Activated naive CD4-positive, alpha-beta T cell treated with anti-CD3 and anti-CD28 coated beads for 36 hours (primary cell): Measurements from ENCODE around the gene PRDM7. TPM values are rescaled to one million over a fixed set of nuclear protein-coding genes. Genes with fewer than 3 reads are reported as not detected.
A peak's percentile ranks its signal among the peaks of the same experiment; 100 is the strongest.
"Not testable (repeated sequence)": the region's sequence is repeated elsewhere in the genome, so short reads cannot be mapped to it uniquely, and the experiment has no call there.

Source experiments
- CTCF ChIA-PET: fragments of 350-600 bp; sonication (Branson Sonifier 250); formaldehyde crosslinking; loops from one replicate; lab custom pipeline; 2021; ENCODE audit warnings: antibody characterized with exemption; lab: Charles Lee
- DNase-seq: peaks from one replicate; pipeline ENCODE4 v3.0.0-alpha.2; 2020
- H3K27ac Mint-ChIP-seq: one replicate; pipeline ENCODE4 v1.8.0; 2021; ENCODE audit warnings: mild to moderate bottlenecking, mixed read lengths
- H3K27me3 Mint-ChIP-seq: one replicate; pipeline ENCODE4 v1.8.0; 2021; ENCODE audit warnings: low read depth, mixed read lengths
- H3K36me3 Mint-ChIP-seq: one replicate; pipeline ENCODE4 v1.8.0; 2021; ENCODE audit warnings: low read depth, mixed read lengths
- H3K4me1 Mint-ChIP-seq: one replicate; pipeline ENCODE4 v1.8.0; 2021; ENCODE audit warnings: low read depth, mixed read lengths
- H3K4me3 Mint-ChIP-seq: one replicate; pipeline ENCODE4 v1.8.0; 2021; ENCODE audit warnings: mild to moderate bottlenecking, moderate library complexity, mixed read lengths
- H3K9me3 Mint-ChIP-seq: one replicate; pipeline ENCODE4 v1.8.0; 2021; ENCODE audit warnings: mixed read lengths
- intact Hi-C: fragments of 100-400 bp; cut with micrococcal nuclease; formaldehyde crosslinking; loops from one replicate; pipeline ENCODE4 v1.15.1; 2023
- total RNA-seq, 2 experiments: library from RNA; stranded (reverse); gene quantifications; one replicate each; pipeline ENCODE4 v1.2.3, GENCODE V29; 2021

PRDM7 gene
- total RNA-seq = not detected

DNA sequence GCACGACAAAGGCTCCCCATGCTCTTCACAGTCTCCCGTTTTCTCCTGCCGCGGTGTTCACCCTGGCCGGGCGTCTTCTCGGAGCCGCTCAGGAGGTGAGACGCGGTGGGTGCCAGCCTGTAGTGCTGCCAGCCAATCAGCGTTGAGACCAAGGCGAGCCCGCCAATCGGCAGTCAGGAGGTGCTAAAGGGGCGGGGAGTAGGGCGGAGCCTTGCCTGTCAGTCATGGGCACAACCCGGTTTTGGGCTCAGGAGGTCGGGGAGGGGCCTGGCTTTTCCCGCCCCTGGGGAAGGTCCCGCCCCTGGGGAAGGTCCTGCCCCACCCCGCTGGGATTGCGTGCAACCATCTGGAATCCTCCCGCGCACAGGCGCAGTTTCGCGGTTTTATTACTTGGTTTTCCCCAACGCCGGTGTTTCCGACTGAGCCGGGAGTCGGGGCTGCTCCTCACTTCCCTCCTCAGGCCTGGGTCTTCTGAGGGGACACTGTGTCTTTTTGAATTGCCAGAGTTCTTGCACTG is at the start of gene PRDM7:
Gene PRDM7, minus strand, starts transcription at position 92 of the 517 bp plus-strand sequence. CDS start 1,421 bp downstream, outside the sequence.
- DNase-seq = peak; percentile 99
- intact Hi-C loops = loop anchor here (1.0 kb wide), 2 partner anchors 55 to 105 kb away; no protein-coding TSS in a partner anchor
- no peaks in the 10 kb centered on the region for H3K9me3 Mint-ChIP-seq
- CTCF ChIA-PET = interaction anchor here (1.6 kb wide), 1 partner anchor 13 kb away, joined by 5 read pairs; no protein-coding TSS in a partner anchor
- H3K4me1 Mint-ChIP-seq = peaks cover 27% of the 10 kb centered on the region
- peak within 1 kb of the TSS; percentile 79 for H3K4me3 Mint-ChIP-seq
- H3K27ac Mint-ChIP-seq = peak within 1 kb of the TSS; percentile 68
- H3K36me3 Mint-ChIP-seq = no peaks in the 10 kb centered on the region
- H3K27me3 Mint-ChIP-seq = peaks cover 12% of the 10 kb centered on the region

DNA sequence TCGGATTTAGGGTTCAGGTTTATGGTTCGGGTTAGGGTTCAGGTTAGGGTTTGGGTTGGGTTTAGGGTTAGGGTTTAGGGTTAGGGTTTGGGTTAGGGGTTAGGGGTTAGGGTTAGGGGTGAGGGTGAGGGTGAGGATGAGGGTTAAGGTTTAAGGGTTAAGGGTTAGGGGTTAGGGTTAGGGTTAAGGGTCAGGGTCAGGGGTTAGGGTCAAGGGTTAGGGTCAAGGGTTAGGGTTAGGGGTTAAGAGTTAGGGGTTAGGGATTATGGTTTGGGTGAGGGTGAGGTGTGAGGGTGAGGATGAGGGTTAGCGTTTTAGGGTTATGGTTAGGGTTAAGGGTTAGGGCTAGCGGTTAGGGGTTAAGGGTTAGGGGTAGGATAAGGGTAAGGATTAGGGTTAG is 44.7 kb upstream of the PRDM7 start:
- intact Hi-C loops, H3K27ac Mint-ChIP-seq, H3K27me3 Mint-ChIP-seq, H3K4me1 Mint-ChIP-seq, DNase-seq, H3K9me3 Mint-ChIP-seq, H3K4me3 Mint-ChIP-seq, H3K36me3 Mint-ChIP-seq, CTCF ChIA-PET: not testable (repeated sequence)

DNA sequence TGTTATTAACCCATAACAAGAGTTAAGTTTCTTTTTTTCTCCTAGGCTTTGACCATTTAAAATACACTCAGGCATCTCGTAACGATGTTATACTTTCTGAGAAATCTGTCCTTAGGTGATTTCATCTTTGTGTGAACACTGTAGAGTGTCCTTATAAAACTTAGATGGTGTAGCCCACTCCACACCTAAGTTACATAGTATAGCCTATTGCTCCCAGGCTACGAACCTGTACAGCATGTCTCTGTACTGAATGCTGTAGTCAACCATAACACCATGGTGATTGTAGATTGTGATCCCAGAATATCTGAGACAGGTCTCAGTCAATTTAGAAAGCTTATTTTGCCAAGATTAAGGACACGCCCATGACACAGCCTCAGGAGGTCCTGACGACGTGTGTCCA is 30.5 kb upstream of the PRDM7 start:
- DNase-seq, intact Hi-C loops, H3K27ac Mint-ChIP-seq, CTCF ChIA-PET, H3K36me3 Mint-ChIP-seq, H3K4me3 Mint-ChIP-seq, H3K27me3 Mint-ChIP-seq, H3K9me3 Mint-ChIP-seq, H3K4me1 Mint-ChIP-seq: not testable (repeated sequence)

DNA sequence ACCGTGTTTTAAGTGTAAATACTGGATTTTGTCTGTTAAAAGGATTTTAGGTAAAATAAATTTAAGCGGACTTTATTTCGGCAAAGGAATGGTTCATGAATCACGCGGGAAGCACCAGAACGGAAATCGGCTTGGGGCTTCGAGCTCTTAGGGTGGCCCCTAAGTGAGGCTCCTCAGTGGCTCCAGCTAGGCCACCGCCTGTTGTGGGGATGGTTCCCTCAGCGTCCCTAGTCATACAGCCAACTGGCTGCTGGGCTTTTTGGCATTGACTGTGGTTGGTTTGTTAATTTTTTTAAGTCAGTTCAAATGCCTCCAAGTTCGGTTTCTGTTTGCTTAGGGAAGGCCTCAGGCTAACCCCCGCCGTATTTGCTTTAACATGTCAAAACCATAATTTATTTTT is 29.9 kb upstream of the PRDM7 start:
- not testable (repeated sequence) for H3K4me3 Mint-ChIP-seq

DNA sequence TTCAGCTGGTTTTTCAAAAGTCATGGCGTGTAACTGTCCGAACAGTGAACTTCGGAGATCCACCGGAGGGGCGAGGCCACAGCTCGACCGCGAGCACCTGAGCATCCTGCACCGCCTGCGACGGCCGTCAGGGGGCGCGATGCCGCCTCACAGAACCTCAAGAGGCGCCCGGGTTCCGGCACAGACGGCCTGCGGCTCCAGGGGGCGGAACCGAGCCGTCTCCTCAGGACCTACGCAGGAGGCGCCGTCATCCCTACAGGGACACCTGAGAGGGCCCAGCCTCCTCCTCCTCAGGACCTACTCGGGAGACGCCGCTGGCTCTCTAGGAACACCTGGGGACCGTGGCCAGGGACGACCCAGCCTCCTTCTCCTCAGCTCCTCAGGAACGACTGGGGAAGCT is 29.1 kb upstream of the PRDM7 start:
- H3K27ac Mint-ChIP-seq, H3K4me1 Mint-ChIP-seq, H3K9me3 Mint-ChIP-seq, H3K36me3 Mint-ChIP-seq, intact Hi-C loops, H3K4me3 Mint-ChIP-seq, H3K27me3 Mint-ChIP-seq: not testable (repeated sequence)
- CTCF ChIA-PET = interaction anchor here (1.4 kb wide), 1 partner anchor 24 kb away, joined by 3 read pairs; no protein-coding TSS in a partner anchor
- DNase-seq = peak; percentile 81

More for the DNA sequence above, 29.9 kb upstream of the PRDM7 start:
- DNase-seq, H3K27me3 Mint-ChIP-seq, H3K4me1 Mint-ChIP-seq, CTCF ChIA-PET, intact Hi-C loops, H3K9me3 Mint-ChIP-seq, H3K27ac Mint-ChIP-seq, H3K36me3 Mint-ChIP-seq: not testable (repeated sequence)

DNA sequence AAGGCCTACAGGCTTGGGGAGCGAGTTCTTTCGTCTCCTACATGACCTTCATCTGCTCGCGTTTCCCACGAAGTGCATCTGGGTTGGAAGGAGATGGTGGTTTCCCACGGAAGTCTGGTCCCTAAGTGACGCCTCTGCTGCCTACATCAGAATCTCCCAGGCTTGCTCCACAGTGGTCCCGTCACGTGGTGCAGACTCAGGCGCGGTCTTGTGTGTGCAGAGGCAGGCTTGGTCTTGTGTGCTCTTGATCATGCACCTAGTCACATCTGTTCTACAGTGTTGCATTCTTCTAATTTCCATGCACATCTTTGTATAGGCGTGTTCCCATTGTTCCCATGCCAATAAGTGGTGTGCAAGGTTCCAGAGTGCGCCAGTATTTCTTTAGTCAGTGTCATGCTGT is 27.6 kb upstream of the PRDM7 start:
- CTCF ChIA-PET, H3K4me3 Mint-ChIP-seq, DNase-seq, H3K36me3 Mint-ChIP-seq, intact Hi-C loops, H3K4me1 Mint-ChIP-seq, H3K27me3 Mint-ChIP-seq, H3K9me3 Mint-ChIP-seq, H3K27ac Mint-ChIP-seq: not testable (repeated sequence)

DNA sequence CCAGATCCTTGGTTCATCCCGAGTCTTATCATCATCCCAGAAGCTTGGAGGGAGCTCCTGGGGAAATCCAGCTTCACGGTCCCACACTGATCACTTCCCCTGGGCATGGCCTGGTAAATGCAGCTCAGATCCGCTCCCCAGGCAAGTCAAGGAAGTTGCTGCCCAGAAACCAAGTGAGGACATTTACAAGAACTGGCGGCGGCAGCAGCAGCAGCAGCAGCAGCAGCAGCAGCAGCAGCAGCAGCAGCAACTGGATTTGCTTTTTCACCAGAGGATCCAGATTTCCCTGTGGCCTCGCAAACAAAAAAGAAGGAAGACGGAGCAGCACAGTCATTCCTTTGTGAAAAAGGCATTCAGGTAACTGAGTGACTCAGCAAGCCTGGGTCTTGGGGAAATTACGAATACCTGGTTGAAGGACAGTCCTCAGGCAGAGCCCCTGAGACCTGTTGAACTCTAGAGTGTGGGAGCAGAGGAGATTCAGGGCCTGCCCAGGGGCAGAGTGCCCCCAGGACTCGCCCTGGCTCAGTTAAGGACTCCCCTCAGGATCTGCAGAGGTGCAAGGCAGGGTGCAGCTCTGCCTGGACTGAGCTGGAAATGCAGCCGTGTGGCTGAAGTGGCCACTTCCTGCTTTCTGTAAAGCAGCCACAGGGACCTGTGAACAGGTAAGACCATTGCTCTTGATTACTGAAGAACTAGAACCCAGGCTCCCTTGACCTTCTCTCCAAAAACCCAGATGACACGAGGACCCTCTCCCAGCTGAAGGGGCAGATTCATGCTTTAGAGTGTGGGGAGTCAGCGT is 25.2 kb upstream of the PRDM7 start:
- H3K36me3 Mint-ChIP-seq, H3K27ac Mint-ChIP-seq, H3K4me1 Mint-ChIP-seq, CTCF ChIA-PET, H3K4me3 Mint-ChIP-seq, DNase-seq, intact Hi-C loops, H3K27me3 Mint-ChIP-seq, H3K9me3 Mint-ChIP-seq: not testable (repeated sequence)

DNA sequence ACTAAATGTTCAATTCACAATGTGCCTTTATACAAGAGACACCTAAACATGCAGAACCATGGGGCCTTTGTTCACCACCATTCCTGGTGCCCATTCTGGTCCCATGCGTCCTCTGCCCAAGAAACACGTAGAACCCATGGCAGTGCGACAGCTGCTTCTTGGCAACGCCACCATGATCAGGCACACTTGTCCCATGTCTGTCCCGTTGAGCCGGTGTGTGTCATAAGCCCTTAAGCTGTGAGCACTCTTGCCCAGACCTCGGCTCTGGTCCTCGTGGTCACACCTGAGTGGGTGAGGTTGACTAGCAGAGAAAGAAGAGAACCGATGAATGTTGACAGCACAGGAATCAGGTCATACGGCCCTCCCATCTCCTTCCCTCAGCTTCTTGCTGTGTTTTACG is 24.2 kb upstream of the PRDM7 start:
- H3K27ac Mint-ChIP-seq, H3K36me3 Mint-ChIP-seq, H3K4me3 Mint-ChIP-seq, CTCF ChIA-PET, H3K27me3 Mint-ChIP-seq, H3K9me3 Mint-ChIP-seq, intact Hi-C loops, DNase-seq, H3K4me1 Mint-ChIP-seq: not testable (repeated sequence)

DNA sequence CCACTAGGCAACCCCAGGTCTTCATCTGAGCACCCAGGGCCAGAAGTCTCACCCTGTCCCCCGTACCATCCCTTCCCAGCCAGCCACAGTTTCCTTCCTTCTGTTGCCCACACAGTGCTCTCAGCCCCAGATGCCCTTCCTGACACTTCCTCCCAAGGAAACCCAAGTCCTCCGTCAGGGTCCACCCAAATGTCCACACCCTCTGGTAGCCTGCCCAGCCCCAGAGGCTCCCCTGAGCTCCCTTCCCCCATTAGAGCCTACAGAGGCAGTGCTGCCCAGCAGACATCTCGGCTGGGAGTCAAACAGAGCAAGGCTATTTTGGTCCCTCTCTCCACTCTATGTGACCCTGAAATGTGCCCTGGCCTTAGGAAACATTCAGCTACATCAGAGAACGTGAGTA is 23.7 kb upstream of the PRDM7 start:
- H3K27me3 Mint-ChIP-seq, intact Hi-C loops, DNase-seq, H3K36me3 Mint-ChIP-seq, H3K4me3 Mint-ChIP-seq, H3K27ac Mint-ChIP-seq, H3K4me1 Mint-ChIP-seq, H3K9me3 Mint-ChIP-seq: not testable (repeated sequence)
- CTCF ChIA-PET = interaction anchor here (1.5 kb wide), 1 partner anchor 18 kb away, joined by 5 read pairs; no protein-coding TSS in a partner anchor

DNA sequence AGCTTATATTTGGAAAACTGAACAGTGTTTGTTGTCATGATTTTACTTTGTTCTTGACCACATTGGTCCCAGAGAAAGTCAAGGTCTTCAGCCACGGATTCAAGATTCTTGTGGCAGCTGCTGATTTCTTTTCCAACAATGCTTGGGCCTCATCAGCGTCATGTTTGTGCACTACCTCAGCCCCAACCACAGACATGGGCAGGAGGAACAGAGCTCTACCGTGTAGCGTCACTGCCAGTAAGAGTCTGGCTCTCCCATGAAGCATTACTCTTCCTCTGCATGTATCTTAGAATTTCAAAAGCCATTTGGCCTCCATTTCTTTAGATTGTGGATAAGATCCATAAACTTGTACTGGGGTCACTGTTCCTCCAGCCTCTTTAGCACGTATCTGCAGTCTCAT is 23.1 kb upstream of the PRDM7 start:
- H3K27me3 Mint-ChIP-seq, H3K27ac Mint-ChIP-seq, H3K4me1 Mint-ChIP-seq, H3K4me3 Mint-ChIP-seq, H3K9me3 Mint-ChIP-seq, H3K36me3 Mint-ChIP-seq, intact Hi-C loops, DNase-seq: not testable (repeated sequence)
- CTCF ChIA-PET = interaction anchor here (1.5 kb wide), 1 partner anchor 18 kb away, joined by 5 read pairs; no protein-coding TSS in a partner anchor

DNA sequence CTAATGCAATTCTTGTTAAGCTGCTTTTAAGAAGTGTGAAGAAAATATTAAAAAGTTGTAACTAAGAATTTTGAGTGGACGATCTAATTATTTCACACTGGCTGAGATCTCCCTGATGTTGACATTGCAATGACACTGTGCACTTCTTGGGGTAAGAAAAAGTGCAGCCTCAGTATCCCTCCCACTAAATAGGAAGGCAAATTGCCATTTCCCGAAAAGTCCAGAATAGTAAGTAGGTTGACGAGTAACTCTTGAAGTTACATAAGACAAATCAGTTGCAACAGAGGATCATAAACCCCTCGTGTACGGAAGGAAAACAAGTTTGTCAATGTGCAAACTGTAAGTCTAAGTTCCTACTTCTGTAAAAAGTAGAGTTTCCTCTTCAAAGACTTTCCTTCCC is 21.8 kb upstream of the PRDM7 start:
- H3K9me3 Mint-ChIP-seq, H3K4me3 Mint-ChIP-seq, CTCF ChIA-PET, DNase-seq, H3K27ac Mint-ChIP-seq, H3K27me3 Mint-ChIP-seq, H3K4me1 Mint-ChIP-seq, intact Hi-C loops, H3K36me3 Mint-ChIP-seq: not testable (repeated sequence)

DNA sequence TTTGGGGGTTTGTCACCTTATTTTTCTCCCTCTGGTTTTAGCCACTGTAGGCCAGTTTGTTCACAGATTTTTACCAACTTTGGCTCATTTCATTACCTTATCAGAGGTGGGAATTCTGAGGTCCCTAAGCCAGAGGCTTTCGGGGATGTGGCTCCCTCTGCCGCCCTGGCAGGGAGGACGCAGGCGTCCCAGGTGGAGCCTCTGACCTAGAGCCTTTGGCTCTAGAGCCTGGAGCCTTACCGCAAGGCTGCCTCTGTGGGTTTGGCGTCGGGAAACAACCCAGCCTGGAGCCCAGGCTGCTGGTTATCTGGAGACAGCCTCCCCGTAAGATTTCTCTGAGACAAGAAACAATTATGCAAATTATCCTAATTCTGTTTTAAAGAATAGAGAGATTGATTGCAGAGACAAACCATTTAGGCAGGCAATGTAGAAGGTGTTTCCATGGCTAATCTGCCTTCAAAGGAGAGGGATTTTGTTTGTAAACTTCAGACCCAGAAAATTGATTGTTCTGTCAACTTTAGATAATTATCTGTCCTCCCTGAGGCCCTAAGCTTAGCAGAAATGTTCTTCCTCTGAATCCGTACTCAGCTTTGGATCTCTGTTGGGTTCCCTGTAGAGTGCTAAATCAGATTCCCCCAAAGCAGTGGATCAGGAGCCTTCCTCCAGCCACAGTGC is 20.0 kb upstream of the PRDM7 start:
- H3K36me3 Mint-ChIP-seq, CTCF ChIA-PET, H3K9me3 Mint-ChIP-seq, H3K4me1 Mint-ChIP-seq, intact Hi-C loops, H3K27me3 Mint-ChIP-seq, H3K4me3 Mint-ChIP-seq, DNase-seq, H3K27ac Mint-ChIP-seq: not testable (repeated sequence)
